Superior temporal gyrus (tissue), 1 donor: ENCODE data around the gene B4GALT6.
"Not testable (repeated sequence)": the region's sequence is repeated elsewhere in the genome, so short reads cannot be mapped to it uniquely, and the experiment has no call there.

Experiments
- DNase-seq: peaks from one replicate; pipeline ENCODE4 v3.0.0-alpha.2; 2016; ENCODE audit errors: extremely low spot score

The B4GALT6 gene, protein sequence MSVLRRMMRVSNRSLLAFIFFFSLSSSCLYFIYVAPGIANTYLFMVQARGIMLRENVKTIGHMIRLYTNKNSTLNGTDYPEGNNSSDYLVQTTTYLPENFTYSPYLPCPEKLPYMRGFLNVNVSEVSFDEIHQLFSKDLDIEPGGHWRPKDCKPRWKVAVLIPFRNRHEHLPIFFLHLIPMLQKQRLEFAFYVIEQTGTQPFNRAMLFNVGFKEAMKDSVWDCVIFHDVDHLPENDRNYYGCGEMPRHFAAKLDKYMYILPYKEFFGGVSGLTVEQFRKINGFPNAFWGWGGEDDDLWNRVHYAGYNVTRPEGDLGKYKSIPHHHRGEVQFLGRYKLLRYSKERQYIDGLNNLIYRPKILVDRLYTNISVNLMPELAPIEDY

DNA sequence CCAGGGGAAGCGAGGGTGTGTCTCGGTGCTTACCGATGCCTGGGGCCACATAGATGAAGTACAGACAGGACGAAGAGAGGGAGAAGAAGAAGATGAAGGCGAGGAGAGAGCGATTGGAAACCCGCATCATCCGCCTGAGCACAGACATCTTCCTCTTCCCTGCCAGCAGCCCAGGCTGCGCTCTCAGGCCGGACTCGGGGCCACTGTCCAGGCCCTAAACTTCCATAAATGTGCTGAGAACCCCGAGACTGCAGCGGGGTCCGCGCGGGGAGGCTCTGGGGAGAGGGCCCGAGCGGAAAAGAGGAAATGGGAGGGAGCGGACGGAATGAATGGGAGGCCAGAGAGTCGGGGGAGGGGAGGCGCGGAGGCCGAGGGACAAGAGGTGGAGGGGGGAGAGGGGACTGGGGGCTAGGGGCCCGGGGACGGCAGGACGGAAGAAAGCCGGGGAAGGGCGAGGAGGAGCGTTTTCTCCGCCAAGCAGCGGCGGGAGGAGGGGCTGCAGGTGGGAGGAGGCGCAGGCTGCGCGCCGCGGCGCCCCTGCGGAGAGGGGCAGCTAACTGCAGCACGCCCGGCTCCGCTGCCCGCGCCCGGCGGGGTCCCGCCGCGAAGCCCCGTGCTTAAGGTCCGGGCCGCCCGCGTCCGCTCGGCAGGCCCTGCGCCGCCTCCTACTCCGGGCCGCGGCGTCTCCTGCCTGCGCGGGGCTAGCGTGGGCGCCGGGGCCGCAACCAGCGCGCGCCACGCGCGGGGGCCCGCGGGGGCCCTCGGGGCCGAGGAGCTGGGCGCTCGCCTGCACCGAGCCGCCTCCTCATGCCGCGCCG lies at the start of gene B4GALT6:
Gene B4GALT6 (minus strand): TSS at position 303 of the 818 bp plus-strand sequence. CDS start 155 bp downstream, at position 148.
- no peak for DNase-seq

DNA sequence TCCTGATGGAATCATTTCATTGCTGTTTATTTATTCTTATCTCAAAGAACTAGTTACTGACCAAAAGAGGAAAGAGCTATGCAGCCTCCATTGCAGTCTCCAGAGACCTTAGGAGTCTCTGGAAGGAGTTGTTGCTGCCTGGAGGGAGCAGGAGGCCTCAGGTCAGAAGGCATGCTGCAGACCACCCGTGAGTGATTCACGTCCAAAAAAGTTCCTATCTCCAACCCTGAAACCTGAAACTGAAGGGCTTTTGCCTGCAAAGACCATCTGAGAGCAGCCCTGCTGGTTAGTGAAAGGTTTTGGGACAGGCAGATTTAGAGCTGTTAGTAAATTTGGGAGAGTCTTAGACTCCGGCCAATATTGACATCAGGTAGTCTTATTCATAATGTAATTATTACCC lies 47.2 kb upstream of the B4GALT6 start:
- no peak for DNase-seq

DNA sequence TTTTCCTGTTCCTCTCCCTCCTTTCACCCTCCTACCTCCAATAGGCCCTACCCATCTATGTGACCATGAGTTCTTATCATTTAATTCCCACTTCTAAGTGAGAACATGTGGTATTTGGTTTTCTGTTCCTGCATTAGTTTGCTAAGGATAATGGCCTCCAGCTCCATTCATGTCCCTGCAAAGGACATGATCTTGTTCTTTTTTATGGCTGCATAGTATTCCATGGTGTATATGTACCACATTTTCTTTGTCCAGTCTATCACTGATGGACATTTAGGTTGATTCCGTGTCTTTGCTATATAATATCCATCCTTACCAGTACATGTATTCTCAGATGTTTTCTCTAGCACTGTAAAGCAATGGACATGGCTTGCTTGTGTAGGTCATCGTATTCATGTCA lies 44.8 kb upstream of the B4GALT6 start:
- not testable (repeated sequence) for DNase-seq

DNA sequence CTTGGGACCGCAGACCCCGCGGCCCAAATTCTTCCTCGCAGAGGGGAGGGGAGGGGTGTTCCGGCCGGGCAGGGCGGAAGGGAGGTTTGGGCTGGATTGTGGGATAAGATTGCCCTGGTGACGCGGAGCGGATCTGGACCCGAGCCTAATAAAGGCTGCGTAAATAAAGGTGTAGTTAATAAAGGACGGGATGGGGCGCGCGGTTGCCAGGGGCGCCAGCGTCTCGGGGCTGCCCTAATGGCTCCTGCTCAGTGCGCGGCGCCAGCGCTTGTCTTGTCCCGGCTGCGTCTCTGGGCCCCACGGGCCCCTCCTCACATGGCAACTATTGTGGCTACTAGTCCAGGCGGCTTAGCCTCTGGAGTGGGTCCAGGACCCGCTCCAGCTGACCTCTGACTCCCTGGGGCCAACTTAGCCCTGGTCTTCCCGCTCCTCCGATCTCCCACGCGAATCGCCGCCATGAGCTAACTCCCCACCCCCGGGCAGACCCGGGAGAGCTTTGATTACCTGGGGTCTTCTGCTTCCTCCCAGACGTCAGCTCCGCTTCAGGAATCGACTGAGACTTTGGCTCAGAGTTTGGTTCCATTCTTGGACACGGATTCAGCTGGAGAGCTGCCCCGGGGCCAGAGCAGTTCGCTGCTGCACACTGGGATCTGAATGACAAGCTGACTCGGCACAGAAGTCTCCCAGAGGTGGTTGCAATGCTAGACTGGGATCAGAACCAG lies 39.8 kb upstream of the B4GALT6 start:
- DNase-seq, result no peak

DNA sequence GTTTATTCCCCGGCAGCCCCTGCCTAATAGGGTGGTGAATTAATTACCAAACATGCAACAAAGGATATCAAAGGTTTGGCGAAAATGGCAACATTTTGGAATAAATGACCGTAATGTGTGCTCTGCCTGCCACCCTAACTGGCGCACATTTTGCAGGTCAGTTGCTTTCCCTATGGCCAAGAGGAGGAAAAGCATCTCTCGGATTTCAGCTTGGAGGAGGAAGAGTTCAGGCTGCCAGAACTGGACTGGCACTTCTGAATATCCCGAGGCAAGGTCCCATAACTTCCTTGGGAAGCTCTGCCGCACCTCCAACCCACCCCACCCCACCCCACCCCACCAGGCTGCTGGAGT lies 39.2 kb upstream of the B4GALT6 start:
- no peak for DNase-seq

DNA sequence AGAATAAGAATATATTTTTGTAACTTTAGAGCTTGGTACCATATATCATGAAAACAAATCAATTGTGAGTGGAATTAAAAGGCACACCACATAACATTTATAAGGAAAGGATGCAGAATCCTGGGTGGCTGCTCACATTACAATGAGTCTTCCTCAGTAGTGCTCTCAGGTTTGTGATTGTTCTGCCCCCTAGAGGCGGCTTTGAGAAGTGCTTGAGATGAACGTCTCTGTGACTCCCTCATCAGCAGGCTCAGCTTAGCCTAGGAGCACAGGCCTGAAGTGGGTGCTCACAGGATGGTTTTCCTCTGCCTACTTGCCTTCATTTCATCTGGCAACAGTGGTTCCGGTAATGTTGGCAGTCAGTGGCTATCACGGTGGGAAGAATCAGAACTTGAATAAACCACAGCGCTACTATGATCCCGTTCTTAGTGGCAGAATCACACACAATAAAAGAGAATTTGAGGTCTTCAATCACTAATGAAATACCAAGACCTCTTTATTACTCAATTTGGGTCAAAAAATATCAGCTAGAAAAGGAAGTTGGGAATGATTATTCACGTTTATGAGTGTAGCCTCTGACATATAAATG lies 38.1 kb upstream of the B4GALT6 start:
- peak; percentile 95 for DNase-seq

DNA sequence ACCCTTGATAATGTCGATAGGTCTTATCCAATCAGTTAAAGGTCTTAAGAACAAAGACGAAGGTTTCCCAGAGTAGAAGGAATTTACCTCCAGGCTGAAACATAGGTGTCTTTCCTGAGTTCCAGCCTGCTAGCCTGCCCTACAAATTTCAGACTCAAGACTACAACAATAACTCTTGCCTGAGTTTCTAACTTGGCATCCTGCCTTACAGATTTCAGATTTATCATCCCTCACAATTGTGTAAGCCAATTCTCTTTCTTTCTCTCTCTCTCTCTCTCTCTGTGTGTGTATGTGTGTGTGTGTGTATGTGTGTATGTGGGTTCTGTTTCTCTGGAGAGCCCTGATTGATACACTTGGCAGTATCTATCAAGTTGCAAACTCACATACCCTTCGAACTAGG lies 37.2 kb upstream of the B4GALT6 start:
- DNase-seq, result no peak

DNA sequence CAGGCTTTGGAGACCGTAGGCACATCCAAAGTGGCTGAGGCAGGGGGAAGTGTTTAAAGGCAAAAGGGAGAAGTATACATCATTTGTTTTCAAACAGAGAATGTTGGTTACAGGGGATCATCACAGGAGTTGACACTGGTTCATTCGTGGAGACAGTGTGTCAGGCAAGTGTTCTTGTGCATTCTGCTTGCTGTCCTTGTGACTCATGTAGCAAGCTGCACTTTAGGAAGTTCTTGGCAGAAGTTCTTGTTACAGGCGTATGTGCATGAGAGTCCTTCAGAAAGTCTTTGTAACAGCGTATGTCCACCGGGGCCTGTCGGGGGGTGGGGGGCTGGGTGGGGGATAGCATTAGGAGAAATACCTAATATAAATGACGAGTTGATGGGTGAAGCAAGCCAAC lies 36.5 kb upstream of the B4GALT6 start:
- DNase-seq, result no peak

DNA sequence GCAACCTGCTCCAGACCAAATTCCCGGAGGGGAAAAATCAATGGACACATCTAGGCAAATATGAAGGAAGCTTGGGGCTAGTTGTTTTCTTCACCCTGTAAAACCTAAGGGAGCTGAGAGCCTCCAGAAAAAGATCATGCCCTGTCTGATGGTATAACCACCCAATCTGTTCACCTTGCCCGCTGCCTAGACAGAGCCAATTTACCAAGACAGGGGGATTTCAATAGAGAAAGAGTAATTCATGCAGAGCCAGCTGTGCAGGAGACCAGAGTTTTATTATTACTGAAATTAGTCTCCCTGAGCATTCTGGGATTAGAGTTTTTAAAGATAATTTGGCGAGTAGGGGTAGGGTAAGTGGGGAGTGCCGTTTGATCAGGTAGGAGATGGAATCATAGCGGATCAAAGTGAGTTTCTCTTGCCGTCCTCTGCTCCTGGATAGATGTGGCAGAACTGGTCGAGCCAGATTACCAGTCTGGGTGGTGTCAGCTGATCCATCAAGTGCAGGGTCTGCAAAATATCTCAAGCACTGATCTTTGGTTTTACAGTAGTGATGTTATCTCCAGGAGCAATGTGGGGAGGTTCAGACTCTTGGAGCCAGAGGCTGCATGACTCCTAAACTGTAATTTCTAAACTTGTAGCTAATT lies 35.1 kb upstream of the B4GALT6 start:
- DNase-seq, result no peak

DNA sequence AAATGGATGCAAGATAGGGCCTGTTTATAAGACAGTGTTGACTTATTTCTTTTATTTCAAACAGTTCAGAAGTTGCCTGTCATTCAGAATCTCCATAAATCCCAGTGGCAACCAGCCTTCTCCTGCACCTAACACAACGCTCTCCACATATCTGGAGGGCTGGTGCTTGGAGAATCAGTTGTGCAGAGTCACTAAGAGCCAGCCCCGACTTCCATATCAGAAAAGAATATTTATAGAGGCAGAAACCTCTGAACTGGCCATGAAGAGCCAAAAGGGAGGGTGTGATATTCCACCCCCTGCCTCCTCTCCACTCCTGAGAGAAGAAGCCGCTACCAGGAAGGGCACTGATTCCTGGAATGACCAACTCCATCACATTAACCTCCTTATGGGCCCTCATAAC lies 34.0 kb upstream of the B4GALT6 start:
- DNase-seq, result no peak

DNA sequence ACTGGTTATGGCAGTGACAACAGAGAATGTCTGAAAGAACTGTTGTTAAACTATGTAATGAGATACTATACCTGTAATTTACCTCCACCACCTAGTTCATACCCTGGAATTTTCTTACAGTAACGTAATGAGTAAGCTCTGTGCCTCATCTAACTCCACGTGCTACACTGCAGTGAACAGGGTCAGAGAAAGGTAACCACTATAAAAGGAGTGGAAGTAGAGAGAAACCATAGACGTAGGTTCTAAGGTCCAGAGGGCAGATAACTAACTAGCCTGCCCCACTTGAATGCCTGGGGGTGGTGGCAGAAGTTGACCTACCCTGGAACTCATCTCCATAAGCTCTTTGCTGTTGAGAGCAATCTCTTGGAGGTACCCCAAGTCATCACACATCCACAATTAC lies 32.0 kb upstream of the B4GALT6 start:
- DNase-seq, result no peak

DNA sequence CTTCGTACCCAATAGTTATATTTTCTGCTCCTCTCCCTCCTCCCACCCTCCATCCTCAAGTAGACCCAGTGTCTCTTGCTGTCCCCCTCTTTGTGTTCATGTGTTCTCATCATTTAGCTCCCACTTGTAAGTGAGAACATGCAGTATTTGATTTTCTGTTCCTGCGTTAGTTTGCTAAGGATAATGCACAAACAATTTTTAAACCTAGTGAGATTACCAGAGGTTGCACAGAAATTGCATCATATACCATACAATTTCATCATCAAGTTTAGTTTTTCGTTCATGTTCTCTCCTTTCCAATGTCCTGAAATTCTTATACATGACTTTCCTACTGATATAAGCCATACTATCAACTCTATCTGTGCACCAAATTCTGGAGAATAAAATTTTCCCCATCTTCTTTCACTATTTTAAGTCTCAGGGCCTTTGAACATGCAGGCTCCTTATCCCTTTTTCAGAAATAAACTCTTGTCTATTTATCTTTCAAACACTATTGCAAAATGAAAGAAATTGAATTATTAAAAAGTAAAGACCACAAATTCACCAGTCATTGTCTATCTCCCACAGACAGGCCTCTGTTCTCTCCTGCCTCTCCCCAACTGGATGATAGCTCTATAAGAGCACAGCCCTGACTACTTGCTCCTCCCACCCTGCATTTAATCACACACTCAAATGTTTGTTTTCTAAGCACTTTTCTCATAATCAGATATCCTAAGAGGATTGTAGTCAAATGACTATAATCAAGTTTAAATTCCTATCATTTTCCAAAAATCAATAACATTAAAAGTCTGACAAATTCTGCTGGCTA lies 27.2 kb upstream of the B4GALT6 start:
- DNase-seq, result no peak

DNA sequence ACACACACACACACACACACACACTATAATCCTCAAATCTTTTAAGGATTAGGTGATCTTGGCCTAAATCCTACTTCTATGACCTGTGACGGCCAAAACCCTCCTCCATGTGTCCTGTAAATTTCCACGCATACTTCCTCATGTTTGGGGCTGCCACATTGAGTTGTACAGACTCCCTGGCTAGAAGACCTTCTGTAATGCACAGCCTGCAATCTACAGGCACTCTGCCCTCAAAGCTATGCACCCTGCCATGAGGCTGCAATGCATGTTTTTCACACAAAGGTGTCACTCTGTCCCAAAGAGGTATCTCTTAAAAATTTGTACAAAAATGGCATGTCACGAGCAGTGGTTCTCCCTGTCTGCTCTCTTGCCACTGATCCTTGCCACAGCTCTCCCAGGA lies 26.4 kb upstream of the B4GALT6 start:
- no peak for DNase-seq

DNA sequence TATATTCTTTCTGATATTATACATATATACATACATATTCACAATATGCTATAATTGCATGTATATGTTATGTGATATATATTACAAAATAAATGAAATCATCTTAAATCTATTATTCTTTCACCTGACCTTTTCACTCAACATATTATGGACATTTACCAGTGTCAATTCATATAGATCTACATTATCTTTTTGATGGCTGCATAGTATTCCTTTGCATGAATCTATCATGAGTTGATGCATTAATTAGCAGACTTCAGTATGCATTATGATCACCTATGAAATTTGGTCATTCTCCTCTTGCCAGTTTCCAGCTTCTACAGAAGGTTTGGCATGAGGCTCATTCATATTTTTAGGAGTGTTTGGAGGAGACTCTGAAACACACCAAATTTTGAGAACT lies 23.4 kb upstream of the B4GALT6 start:
- DNase-seq, result no peak

DNA sequence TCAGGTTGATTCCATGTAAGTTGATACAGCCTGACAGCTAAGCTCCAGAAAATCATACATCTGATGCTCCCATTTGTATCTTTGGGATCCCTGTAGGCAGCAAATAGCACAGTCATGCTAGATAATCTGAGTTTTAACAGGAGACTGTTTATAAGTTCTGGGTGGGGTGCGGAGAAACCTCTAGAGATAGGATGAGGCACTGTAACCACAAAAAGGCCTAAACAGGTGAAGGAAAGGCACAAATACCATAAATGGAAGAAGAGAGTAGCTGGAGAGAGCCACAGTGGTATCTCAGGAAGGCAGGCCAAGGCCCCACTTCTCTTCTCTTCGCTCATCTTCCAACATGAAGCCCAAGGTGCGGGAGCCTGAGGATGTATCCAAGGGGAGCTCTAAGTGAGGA lies 18.1 kb upstream of the B4GALT6 start:
- DNase-seq, result no peak

DNA sequence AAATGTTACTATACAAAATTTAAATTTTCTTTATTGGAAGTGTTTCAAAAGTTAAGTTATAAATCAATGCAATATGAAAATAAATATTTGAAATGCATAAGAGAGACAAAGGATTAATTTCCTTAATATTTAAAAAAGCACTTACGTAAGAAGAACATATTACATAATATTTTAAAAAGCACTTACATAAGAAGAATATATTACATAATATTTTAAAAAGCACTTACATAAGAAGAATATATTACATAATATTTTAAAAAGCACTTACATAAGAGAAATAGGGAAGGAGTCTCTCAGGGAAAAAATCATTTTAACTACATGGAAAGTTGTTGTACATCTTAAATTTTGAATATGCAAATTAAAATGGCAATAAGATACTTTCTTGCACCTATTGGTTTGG lies 17.4 kb upstream of the B4GALT6 start:
- DNase-seq, result no peak

DNA sequence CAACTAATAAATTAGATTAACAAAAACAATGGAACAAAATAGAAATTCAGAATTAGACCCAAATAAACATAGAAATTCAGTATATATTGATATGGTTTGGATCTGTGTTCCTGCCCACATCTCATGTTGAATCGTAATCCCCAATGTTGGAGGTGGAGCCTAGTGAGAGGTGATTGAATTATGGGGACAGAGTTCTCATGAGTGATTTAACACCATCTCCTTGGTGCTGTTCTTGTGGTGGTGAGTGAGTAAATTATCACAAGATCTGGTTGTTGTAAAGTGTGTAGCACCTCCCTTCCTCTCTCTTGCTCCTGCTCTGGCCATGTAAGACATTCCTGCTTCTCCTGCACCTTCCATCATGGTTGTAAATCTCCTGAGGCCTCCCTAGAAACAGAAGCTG lies 16.6 kb upstream of the B4GALT6 start:
- no peak for DNase-seq

DNA sequence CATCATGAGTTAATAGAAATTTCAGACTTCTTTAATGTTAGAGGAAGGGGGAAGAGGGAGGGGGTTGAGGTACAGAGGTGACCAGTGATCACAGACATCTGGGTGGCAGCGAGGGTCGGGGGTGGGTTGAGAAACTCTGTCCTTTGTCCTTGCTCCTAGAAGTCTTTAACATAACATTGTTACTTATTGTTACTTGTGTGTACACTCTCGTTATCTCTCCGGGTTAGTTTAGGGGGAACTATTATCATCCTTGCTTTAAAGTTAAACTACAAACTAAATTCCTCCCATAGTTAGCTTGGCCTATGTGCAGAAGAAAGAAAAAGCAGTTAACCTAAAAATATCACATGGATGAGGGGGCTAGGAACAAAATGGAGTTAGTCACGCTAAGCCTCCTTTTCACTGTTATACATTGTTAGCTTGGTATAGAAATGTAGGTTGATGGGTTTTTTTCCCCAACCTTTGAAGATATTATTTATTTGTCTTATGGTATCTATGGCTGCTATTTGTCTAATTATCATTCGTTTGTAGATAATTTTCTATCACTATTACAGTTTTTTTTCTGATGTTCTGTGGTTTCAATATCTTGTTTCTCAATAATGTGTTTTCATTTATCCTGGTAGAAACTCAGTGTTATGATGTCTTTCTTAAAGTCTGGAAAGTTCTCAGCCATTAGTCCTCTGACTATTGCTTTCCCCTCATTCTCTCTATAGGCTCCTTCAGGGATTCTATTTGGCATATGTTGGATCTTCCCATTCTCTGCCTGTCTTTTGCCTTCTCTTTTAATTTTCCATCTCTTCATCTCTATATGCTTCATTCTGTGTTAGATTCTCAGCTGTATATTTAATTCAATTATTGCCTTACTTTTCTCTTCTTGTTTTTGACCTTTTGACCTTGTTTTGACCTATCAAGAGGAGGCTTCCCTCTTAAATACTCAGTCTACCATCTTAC lies 13.2 kb upstream of the B4GALT6 start:
- no peak for DNase-seq

DNA sequence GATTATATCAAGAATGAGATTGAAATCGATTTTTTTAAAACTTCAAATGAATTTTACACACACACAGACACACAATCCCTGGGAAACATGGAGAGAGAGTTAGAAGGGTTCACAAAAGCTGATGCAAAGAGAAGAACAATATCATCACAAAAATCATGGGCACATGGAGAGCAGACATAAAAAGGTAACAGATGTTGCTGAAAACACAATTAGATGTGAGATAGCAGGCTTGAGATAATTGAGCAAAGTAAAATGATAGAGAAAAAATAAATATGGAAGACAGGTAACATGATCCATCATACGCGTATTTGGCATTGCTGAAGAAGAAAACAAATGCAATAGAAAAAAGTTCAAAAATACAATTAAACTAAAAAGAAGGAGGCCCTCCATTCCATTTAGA lies 11.6 kb upstream of the B4GALT6 start:
- DNase-seq, result no peak

DNA sequence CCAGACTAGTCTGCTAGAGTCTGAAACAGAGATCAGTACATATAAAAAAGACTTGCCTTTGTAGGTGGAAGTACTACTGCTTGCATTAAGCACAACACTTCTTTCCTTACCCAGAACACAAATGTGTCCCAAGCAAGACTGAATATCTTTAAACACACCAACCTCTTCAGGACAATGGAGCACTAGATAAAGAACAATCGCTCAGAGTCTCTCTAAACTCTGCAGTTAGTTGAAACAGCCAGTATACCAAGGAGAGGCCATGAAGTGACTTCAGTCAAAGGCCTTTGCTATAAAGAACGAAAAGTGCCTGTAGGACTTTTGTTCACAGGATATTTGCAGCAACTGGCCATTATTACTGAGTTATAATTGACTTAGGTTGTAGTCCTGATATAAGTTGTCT lies 9.9 kb upstream of the B4GALT6 start:
- DNase-seq, result no peak
